ENCODE data around the gene SLC16A10. TPM values are rescaled to one million over a fixed set of nuclear protein-coding genes. Genes with fewer than 3 reads are reported as not detected.

Gene SLC16A10
- total and polyA plus RNA-seq, 2 of the 4 experiments (the other 2 are of a cell fraction): not detected

DNA sequence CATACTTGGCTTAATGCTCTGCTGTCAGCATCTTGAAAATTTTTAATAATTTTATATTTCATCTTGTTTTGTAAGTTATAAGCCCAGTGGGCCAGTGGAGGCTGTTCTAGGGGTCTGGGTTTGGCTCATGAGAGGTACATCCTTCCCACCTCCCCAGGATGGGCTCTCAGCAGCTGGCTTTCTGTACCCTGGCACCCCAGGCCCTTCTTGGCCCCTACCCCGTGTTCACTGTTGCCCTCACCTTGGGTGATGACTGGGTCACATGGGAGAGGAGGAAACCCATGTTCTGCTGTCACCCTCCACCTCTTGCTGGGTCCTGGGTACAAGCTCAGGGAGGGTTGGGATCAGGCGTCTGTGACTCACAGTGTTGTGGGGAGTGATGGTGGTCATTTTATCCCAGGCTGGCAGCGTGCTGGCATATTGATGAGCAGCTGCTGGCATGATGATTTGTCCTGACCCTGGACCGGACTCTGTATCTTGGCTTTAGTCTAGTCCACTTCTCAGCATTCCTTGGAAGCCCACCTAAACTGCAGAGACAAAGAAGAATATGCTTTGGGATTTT lies 34.6 kb downstream of the SLC16A10 start:
- no peak overlapping the region for H3K23ac ChIP-seq (ENCODE audit: low read depth, low read length)
- H2AK5ac ChIP-seq (ENCODE audit: low read depth, low read length): no peak overlapping the region
- DNase-seq (no peak), ATAC-seq (ENCODE audit: low read depth) (no peak)
- H3K4me2 ChIP-seq (ENCODE audit: low read depth, low read length): no peak overlapping the region
- no CpG with 5 or more reads among the region's 4 CpGs for WGBS, 2 experiments (ENCODE audit: extremely low coverage in 2 of 2, insufficient read length in 1 of 2)
- no peak overlapping the region for H2AK9ac ChIP-seq (replicated peaks; ENCODE audit: low read depth, low read length, poor library complexity)
- no peaks in the 10 kb centered on the region for H4K20me1 ChIP-seq (ENCODE audit: insufficient read depth, low read length)
- H3K36me3 ChIP-seq (ENCODE audit: control insufficient read depth, insufficient read depth, low read length): no peaks in the 10 kb centered on the region
- no peak overlapping the region for H3K56ac ChIP-seq (ENCODE audit: extremely low read depth, insufficient read depth, low read length)
- intact Hi-C loops (cut with micrococcal nuclease) (no loop called here), in situ Hi-C loops (cut with MboI; ENCODE audit: low sequenced_read_pairs) (no loop called here), dilution Hi-C loops (cut with HindIII; ENCODE audit: low sequenced_read_pairs, unreplicated experiment) (no loop called here)
- no peaks in the 10 kb centered on the region for H3K9me1 ChIP-seq (ENCODE audit: insufficient read depth, low read length)
- no peak overlapping the region for H2AFZ ChIP-seq (replicated peaks; ENCODE audit: low read length, poor library complexity)
- H2BK5ac ChIP-seq (ENCODE audit: low read depth, low read length, poor library complexity, severe bottlenecking): no peak overlapping the region
- no peak for TF ChIP-seq MAZ (IDR thresholded peaks at IDR 0.05; ENCODE audit: borderline replicate concordance, low read depth, low read length)
- TF ChIP-seq, protein P1, sequence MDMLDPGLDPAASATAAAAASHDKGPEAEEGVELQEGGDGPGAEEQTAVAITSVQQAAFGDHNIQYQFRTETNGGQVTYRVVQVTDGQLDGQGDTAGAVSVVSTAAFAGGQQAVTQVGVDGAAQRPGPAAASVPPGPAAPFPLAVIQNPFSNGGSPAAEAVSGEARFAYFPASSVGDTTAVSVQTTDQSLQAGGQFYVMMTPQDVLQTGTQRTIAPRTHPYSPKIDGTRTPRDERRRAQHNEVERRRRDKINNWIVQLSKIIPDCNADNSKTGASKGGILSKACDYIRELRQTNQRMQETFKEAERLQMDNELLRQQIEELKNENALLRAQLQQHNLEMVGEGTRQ (IDR thresholded peaks at IDR 0.05; ENCODE audit: low read depth, low read length): no peak
- no peak for TF ChIP-seq CHD1 (IDR thresholded peaks at IDR 0.05; ENCODE audit: low read depth, low read length)
- TF ChIP-seq FOS (IDR thresholded peaks at IDR 0.05; ENCODE audit: low read depth, low read length): no peak
- no peak for TF ChIP-seq CTCF (conservative IDR thresholded peaks at IDR 0.05; ENCODE audit: low read depth, low read length)
- no peak for TF ChIP-seq BHLHE40 (IDR thresholded peaks at IDR 0.05; ENCODE audit: low read depth, low read length)
- no peak for TF ChIP-seq POLR2A (IDR thresholded peaks at IDR 0.05; ENCODE audit: low read depth, low read length)
- H3K79me1 ChIP-seq (ENCODE audit: low read depth in 1 of 2, low read length in 2 of 2): no peaks in the 10 kb centered on the region
- no TSS peak for BruUV-seq (replicated peaks)
- H3K18ac ChIP-seq (ENCODE audit: low read depth, low read length): no peak overlapping the region
- H4K5ac ChIP-seq (ENCODE audit: low read depth, low read length): no peak overlapping the region
- no peak overlapping the region for H2BK20ac ChIP-seq (ENCODE audit: low read depth, low read length)
- no peak overlapping the region for H4K8ac ChIP-seq (ENCODE audit: low read depth in 2 of 2, low read length in 2 of 2)
- no peak overlapping the region for H3K4ac ChIP-seq (ENCODE audit: low read depth, low read length)
- H3K9me3 ChIP-seq (ENCODE audit: control insufficient read depth, insufficient read depth, low read length): no peaks in the 10 kb centered on the region
- no peak overlapping the region for H3K9ac ChIP-seq (ENCODE audit: low read depth, low read length)
- H3K14ac ChIP-seq (replicated peaks; ENCODE audit: low read depth, low read length): no peak overlapping the region
- H3K27me3 ChIP-seq (ENCODE audit: control insufficient read depth, insufficient read depth, low read length): peaks cover 5% of the 10 kb centered on the region; the same call in 1 of the 2 replicates
- no peak overlapping the region for H4K91ac ChIP-seq (ENCODE audit: insufficient read depth, low read depth, low read length)
- no peak overlapping the region for H3K27ac ChIP-seq (ENCODE audit: insufficient read depth, low read length)
- ChIA-PET POLR2A (ENCODE audit: unreplicated experiment) (no interaction called here), CTCF (no interaction called here)
- H2BK15ac ChIP-seq (ENCODE audit: low read depth, low read length): no peak overlapping the region
- no peaks in the 10 kb centered on the region for H3K4me1 ChIP-seq (ENCODE audit: control insufficient read depth, insufficient read depth, low read length)
- H3K4me3 ChIP-seq (ENCODE audit: insufficient read depth, low read depth, low read length): no peak overlapping the region
- H2BK120ac ChIP-seq (ENCODE audit: low read depth, low read length): no peak overlapping the region
